Ishikawa (cell line): Measurements from ENCODE around the gene POU2F2.

Experiments
- MAX ChIP-seq: IDR thresholded peaks from 2 replicates; pipeline ENCODE4 v1.6.1; 2012
- REST ChIP-seq: IDR thresholded peaks from 2 replicates; pipeline ENCODE4 v1.6.1; 2012; ENCODE audit warnings: low read depth, mild to moderate bottlenecking
- TCF12 ChIP-seq: IDR thresholded peaks from 2 replicates; pipeline ENCODE4 v1.6.1; 2012; ENCODE audit warnings: low read depth

- no peak for TF ChIP-seq MAX
- TF ChIP-seq TCF12 = no peak
- TF ChIP-seq REST = no peak
Observed at GRCh38 chr19:42093926-42094325, 38.3 kb downstream of the POU2F2 start.
